GM23338 (cell line): Measurements from ENCODE around the gene SALL2. TPM values are rescaled to one million over a fixed set of nuclear protein-coding genes. Genes with fewer than 3 reads are reported as not detected.

Experiments used
- ATAC-seq: fragments of 200-7000 bp; cut with Tn5 transposase; 3 replicates; pipeline ENCODE4 v1.9.1; 2020
- DNase-seq: peaks from one replicate; pipeline ENCODE4 v3.0.0-alpha.2; 2015; ENCODE audit warnings: low spot score
- H2AFZ ChIP-seq: fragments of 200-600 bp; sonication (generic); 2 replicates; pipeline ENCODE4 v1.8.0; 2016; ENCODE audit warnings: antibody characterized with exemption, mild to moderate bottlenecking, moderate library complexity
- H3F3A ChIP-seq: fragments of 200-600 bp; sonication (generic); replicated peaks from 2 replicates; pipeline ENCODE4 v1.8.0; 2017; ENCODE audit warnings: antibody characterized with exemption, mixed run types, low read depth
- H3K27ac ChIP-seq: fragments of 200-600 bp; sonication (generic); 2 replicates; pipeline ENCODE4 v1.6.1; 2016; ENCODE audit warnings: low read depth
- H3K27me3 ChIP-seq: fragments of 200-600 bp; sonication (generic); 2 replicates; pipeline ENCODE4 v1.8.0; 2016; ENCODE audit warnings: mild to moderate bottlenecking, mixed run types, moderate library complexity; ENCODE audit not compliant: insufficient read depth
- H3K36me3 ChIP-seq: fragments of 200-600 bp; sonication (generic); 2 replicates; pipeline ENCODE4 v1.8.0; 2016; ENCODE audit warnings: mild to moderate bottlenecking; ENCODE audit not compliant: insufficient read depth
- H3K4me1 ChIP-seq: fragments of 200-600 bp; sonication (generic); 2 replicates; pipeline ENCODE4 v1.8.0; 2016; ENCODE audit warnings: mild to moderate bottlenecking, moderate library complexity; ENCODE audit not compliant: insufficient read depth
- H3K4me2 ChIP-seq: fragments of 200-600 bp; sonication (generic); 2 replicates; pipeline ENCODE4 v1.7.1; 2017; ENCODE audit warnings: mixed run types
- H3K4me3 ChIP-seq: fragments of 200-600 bp; sonication (generic); 2 replicates; pipeline ENCODE4 v1.6.1; 2016; ENCODE audit warnings: mixed run types
- H3K79me2 ChIP-seq: fragments of 200-600 bp; sonication (generic); replicated peaks from 2 replicates; pipeline ENCODE4 v1.8.0; 2017; ENCODE audit warnings: mild to moderate bottlenecking; ENCODE audit not compliant: insufficient read depth
- H3K9me2 ChIP-seq: fragments of 200-600 bp; sonication (generic); 2 replicates; pipeline ENCODE4 v1.8.0; 2017; ENCODE audit not compliant: insufficient read depth
- H4K20me1 ChIP-seq: fragments of 200-600 bp; sonication (generic); replicated peaks from 2 replicates; pipeline ENCODE4 v1.8.0; 2017; ENCODE audit warnings: mild to moderate bottlenecking; ENCODE audit not compliant: insufficient read depth
- H3K27ac Mint-ChIP-seq: 2 replicates; pipeline ENCODE4 v1.8.0; 2020; ENCODE audit warnings: inconsistent platforms, mild to moderate bottlenecking, moderate library complexity, mixed read lengths
- H3K27me3 Mint-ChIP-seq: 3 replicates; pipeline ENCODE4 v1.8.0; 2022; ENCODE audit warnings: low read depth, mild to moderate bottlenecking, moderate library complexity, mixed read lengths, inconsistent platforms; ENCODE audit not compliant: insufficient read depth, poor library complexity
- H3K36me3 Mint-ChIP-seq: 3 replicates; pipeline ENCODE4 v1.8.0; 2021; ENCODE audit warnings: low read depth, mild to moderate bottlenecking, inconsistent platforms, moderate library complexity, mixed read lengths
- H3K4me1 Mint-ChIP-seq: 3 replicates; pipeline ENCODE4 v1.8.0; 2020; ENCODE audit warnings: mild to moderate bottlenecking, inconsistent platforms, mixed read lengths
- H3K4me3 Mint-ChIP-seq: 3 replicates; pipeline ENCODE4 v1.8.0; 2021; ENCODE audit warnings: moderate library complexity, mild to moderate bottlenecking, inconsistent platforms, mixed read lengths
- H3K9me3 Mint-ChIP-seq: 3 replicates; pipeline ENCODE4 v1.8.0; 2020; ENCODE audit warnings: moderate library complexity, mild to moderate bottlenecking, inconsistent platforms, mixed read lengths
- CREB1 ChIP-seq: fragments of 250-450 bp; sonication (Bioruptor Pico); IDR thresholded peaks from 2 replicates; pipeline ENCODE4 v1.5.0; 2020; ENCODE audit warnings: low read depth, mild to moderate bottlenecking, moderate library complexity
- EZH2 ChIP-seq: fragments of 200-600 bp; sonication (generic); IDR thresholded peaks from one replicate; pipeline ENCODE4 v1.8.0; 2017; ENCODE audit warnings: antibody characterized with exemption, mild to moderate bottlenecking, low read depth; ENCODE audit not compliant: unreplicated experiment
- EZH2phosphoT487 ChIP-seq: fragments of 200-600 bp; sonication (generic); IDR thresholded peaks from one replicate; pipeline ENCODE4 v1.8.1; 2018; ENCODE audit warnings: antibody characterized with exemption; ENCODE audit not compliant: unreplicated experiment
- JUNB ChIP-seq: IDR thresholded peaks from one replicate; pipeline ENCODE4 v1.6.1; 2016; ENCODE audit warnings: antibody characterized with exemption; ENCODE audit not compliant: unreplicated experiment
- NANOG ChIP-seq: IDR thresholded peaks from 2 replicates; pipeline ENCODE4 v1.6.1; 2016; ENCODE audit warnings: antibody characterized with exemption, borderline replicate concordance
- POLR2AphosphoS5 ChIP-seq: IDR thresholded peaks from 2 replicates; pipeline ENCODE4 v1.6.1; 2016; ENCODE audit warnings: antibody characterized with exemption, low read depth
- REST ChIP-seq: IDR thresholded peaks from one replicate; pipeline ENCODE4 v1.6.1; 2018; ENCODE audit warnings: antibody characterized with exemption; ENCODE audit not compliant: unreplicated experiment
- STAT1 ChIP-seq: IDR thresholded peaks from one replicate; pipeline ENCODE4 v1.6.1; 2016; ENCODE audit warnings: antibody characterized with exemption; ENCODE audit not compliant: unreplicated experiment
- ZNF114 ChIP-seq: fragments of 250-450 bp; sonication (Bioruptor Pico); IDR thresholded peaks from 2 replicates; pipeline ENCODE4 v1.5.0; 2020; ENCODE audit warnings: mild to moderate bottlenecking, moderate library complexity
- ZNF331 ChIP-seq: fragments of 250-450 bp; sonication (Bioruptor Pico); IDR thresholded peaks from 2 replicates; pipeline ENCODE4 v1.5.0; 2020; ENCODE audit warnings: low read depth, mild to moderate bottlenecking, moderate library complexity
- polyA plus RNA-seq: library from polyadenylated mRNA; unstranded; fragments of >200 nt; fragmentation: Nextera tagmentation; extraction: Ambion mirVana; gene quantifications from 2 replicates; pipeline ENCODE4 v1.2.1, GENCODE V29; 2016
- total RNA-seq: library from RNA; depleted of rRNA; stranded (reverse); fragments of >200 nt; shearing (Covaris generic); gene quantifications from 2 replicates; pipeline ENCODE4 v1.2.3, GENCODE V29; 2014
- TF ChIP-seq, protein P1 (sequence below): fragments of 250-450 bp; sonication (Bioruptor Pico); IDR thresholded peaks from 2 replicates; pipeline ENCODE4 v1.5.0; 2020; ENCODE audit warnings: mild to moderate bottlenecking, moderate library complexity

SALL2 gene
- total and polyA plus RNA-seq, 2 experiments from 2014 or later = 121 to 281 TPM

GRCh38 chr14:21556378-21557083, 30.4 kb upstream of the SALL2 start:
- Histone ChIP-seq H3K4me1 (peaks cover 12% of the 10 kb centered on the region; the same call in 1 of the 2 replicates), H4K20me1 (no peaks in the 10 kb centered on the region), H3K79me2 (no peaks in the 10 kb centered on the region), H3K4me2 (peak overlapping the region; percentile 10; the same call in 1 of the 2 replicates), H3K4me3 (no peak overlapping the region; the same call in 1 of the 2 replicates), H3K27ac (peak overlapping the region; percentile 98), H2AFZ (no peak overlapping the region), H3K36me3 (no peaks in the 10 kb centered on the region), H3K9me2 (no peaks in the 10 kb centered on the region), H3F3A (peaks cover 3% of the 10 kb centered on the region; the same call in 1 of the 2 replicates), H3K27me3 (no peaks in the 10 kb centered on the region)
- Mint-ChIP-seq H3K9me3 (peaks cover 2% of the 10 kb centered on the region; the same call in 1 of the 3 replicates), H3K36me3 (no peaks in the 10 kb centered on the region), H3K27me3 (peaks cover 23% of the 10 kb centered on the region), H3K4me1 (peaks cover 34% of the 10 kb centered on the region), H3K4me3 (peak overlapping the region; percentile 37), H3K27ac (peak overlapping the region; percentile 98)
- no peak for TF ChIP-seq STAT1
- TF ChIP-seq NANOG = peak; percentile 73; the same call in 1 of the 2 replicates
- TF ChIP-seq ZNF331 = no peak
- DNase-seq (peak; percentile 55), ATAC-seq (peak; percentile 15)

GRCh38 chr14:21553266-21553665, 27.1 kb upstream of the SALL2 start:
- Histone ChIP-seq H3K36me3 (no peaks in the 10 kb centered on the region), H3F3A (peaks cover 3% of the 10 kb centered on the region; the same call in 1 of the 2 replicates), H3K79me2 (no peaks in the 10 kb centered on the region), H4K20me1 (no peaks in the 10 kb centered on the region), H3K27ac (peak overlapping the region; percentile 95), H3K27me3 (no peaks in the 10 kb centered on the region), H3K4me1 (peaks cover 7% of the 10 kb centered on the region; the same call in 1 of the 2 replicates), H3K9me2 (no peaks in the 10 kb centered on the region), H2AFZ (no peak overlapping the region), H3K4me2 (0 out of 2 replicates have a peak overlapping the region, but pooled peaks have one; percentile 25), H3K4me3 (no peak overlapping the region)
- DNase-seq = peak; percentile 72
- Mint-ChIP-seq H3K4me3 (peak overlapping the region; percentile 34; the same call in 1 of the 3 replicates), H3K4me1 (peaks cover 30% of the 10 kb centered on the region), H3K27ac (peak overlapping the region; percentile 81), H3K27me3 (peaks cover 23% of the 10 kb centered on the region), H3K9me3 (peaks cover 3% of the 10 kb centered on the region; the same call in 2 of the 3 replicates), H3K36me3 (peaks cover 1% of the 10 kb centered on the region; the same call in 2 of the 3 replicates)
- peak; percentile 18 for ATAC-seq
- TF ChIP-seq JUNB (no peak), EZH2phosphoT487 (no peak), POLR2AphosphoS5 (no peak), REST (no peak), EZH2 (no peak), CREB1 (CRISPR knock-in tag) (no peak), NANOG (no peak), ZNF331 (no peak), ZNF114 (CRISPR knock-in tag) (no peak), STAT1 (no peak)
- TF ChIP-seq, protein P1, sequence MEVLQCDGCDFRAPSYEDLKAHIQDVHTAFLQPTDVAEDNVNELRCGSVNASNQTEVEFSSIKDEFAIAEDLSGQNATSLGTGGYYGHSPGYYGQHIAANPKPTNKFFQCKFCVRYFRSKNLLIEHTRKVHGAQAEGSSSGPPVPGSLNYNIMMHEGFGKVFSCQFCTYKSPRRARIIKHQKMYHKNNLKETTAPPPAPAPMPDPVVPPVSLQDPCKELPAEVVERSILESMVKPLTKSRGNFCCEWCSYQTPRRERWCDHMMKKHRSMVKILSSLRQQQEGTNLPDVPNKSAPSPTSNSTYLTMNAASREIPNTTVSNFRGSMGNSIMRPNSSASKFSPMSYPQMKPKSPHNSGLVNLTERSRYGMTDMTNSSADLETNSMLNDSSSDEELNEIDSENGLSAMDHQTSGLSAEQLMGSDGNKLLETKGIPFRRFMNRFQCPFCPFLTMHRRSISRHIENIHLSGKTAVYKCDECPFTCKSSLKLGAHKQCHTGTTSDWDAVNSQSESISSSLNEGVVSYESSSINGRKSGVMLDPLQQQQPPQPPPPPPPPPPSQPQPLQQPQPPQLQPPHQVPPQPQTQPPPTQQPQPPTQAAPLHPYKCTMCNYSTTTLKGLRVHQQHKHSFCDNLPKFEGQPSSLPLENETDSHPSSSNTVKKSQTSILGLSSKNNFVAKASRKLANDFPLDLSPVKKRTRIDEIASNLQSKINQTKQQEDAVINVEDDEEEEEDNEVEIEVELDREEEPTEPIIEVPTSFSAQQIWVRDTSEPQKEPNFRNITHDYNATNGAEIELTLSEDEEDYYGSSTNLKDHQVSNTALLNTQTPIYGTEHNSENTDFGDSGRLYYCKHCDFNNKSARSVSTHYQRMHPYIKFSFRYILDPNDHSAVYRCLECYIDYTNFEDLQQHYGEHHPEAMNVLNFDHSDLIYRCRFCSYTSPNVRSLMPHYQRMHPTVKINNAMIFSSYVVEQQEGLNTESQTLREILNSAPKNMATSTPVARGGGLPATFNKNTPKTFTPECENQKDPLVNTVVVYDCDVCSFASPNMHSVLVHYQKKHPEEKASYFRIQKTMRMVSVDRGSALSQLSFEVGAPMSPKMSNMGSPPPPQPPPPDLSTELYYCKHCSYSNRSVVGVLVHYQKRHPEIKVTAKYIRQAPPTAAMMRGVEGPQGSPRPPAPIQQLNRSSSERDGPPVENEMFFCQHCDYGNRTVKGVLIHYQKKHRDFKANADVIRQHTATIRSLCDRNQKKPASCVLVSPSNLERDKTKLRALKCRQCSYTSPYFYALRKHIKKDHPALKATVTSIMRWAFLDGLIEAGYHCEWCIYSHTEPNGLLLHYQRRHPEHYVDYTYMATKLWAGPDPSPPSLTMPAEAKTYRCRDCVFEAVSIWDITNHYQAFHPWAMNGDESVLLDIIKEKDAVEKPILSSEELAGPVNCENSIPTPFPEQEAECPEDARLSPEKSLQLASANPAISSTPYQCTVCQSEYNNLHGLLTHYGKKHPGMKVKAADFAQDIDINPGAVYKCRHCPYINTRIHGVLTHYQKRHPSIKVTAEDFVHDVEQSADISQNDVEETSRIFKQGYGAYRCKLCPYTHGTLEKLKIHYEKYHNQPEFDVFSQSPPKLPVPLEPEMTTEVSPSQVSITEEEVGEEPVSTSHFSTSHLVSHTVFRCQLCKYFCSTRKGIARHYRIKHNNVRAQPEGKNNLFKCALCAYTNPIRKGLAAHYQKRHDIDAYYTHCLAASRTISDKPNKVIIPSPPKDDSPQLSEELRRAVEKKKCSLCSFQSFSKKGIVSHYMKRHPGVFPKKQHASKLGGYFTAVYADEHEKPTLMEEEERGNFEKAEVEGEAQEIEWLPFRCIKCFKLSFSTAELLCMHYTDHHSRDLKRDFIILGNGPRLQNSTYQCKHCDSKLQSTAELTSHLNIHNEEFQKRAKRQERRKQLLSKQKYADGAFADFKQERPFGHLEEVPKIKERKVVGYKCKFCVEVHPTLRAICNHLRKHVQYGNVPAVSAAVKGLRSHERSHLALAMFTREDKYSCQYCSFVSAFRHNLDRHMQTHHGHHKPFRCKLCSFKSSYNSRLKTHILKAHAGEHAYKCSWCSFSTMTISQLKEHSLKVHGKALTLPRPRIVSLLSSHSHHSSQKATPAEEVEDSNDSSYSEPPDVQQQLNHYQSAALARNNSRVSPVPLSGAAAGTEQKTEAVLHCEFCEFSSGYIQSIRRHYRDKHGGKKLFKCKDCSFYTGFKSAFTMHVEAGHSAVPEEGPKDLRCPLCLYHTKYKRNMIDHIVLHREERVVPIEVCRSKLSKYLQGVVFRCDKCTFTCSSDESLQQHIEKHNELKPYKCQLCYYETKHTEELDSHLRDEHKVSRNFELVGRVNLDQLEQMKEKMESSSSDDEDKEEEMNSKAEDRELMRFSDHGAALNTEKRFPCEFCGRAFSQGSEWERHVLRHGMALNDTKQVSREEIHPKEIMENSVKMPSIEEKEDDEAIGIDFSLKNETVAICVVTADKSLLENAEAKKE (CRISPR knock-in tag) = no peak
